ENCODE measurements around the gene HOXD13. TPM values are rescaled to one million over a fixed set of nuclear protein-coding genes. Genes with fewer than 3 reads are reported as not detected.

The HOXD13 gene
- total and polyA plus RNA-seq, 2 of the 8 experiments (the other 6 are each of a cell fraction or from before 2014, with no cell fraction given) = not detected

GRCh38 chr2:176082525-176082823 is 10.0 kb upstream of the HOXD13 start:
- CTCF ChIA-PET (ENCODE audit: partially characterized antibody) = interaction anchor here (0.7 to 7.8 kb wide), 18 partner anchors 8 to 715 kb away, joined by 3 to 130 read pairs (median 4); partner anchors contain the start of genes HOXD12 and HOXD13
- Histone ChIP-seq H3K4me2 (ENCODE audit: insufficient read depth in 1 of 2, low read depth in 2 of 2, low read length in 2 of 2) (peak overlapping the region; percentile 45 to 50; a peak in 3 of 4 replicates), H2AFZ (ENCODE audit: low read length) (no peak overlapping the region)

More at GRCh38 chr2:176082525-176082823, 10.0 kb upstream of the HOXD13 start:
- Histone ChIP-seq H3K56ac (replicated peaks; ENCODE audit: insufficient read length, low read depth, low read length) (no peak overlapping the region), H3K4me1 (replicated peaks in 1 of 4; ENCODE audit: control insufficient read depth in 3 of 4, insufficient read depth in 4 of 4, low read length in 3 of 4) (peaks cover 0 to 29% (median 13%) of the 10 kb centered on the region in 4 experiments; a peak in 5 of 7 replicates), H4K5ac (ENCODE audit: insufficient read length, low read depth, low read length) (no peak overlapping the region), H4K8ac (ENCODE audit: extremely low read depth, insufficient read depth, low read length) (no peak overlapping the region), H3K27ac (ENCODE audit: low read depth, low read length) (no peak overlapping the region), H2BK20ac (ENCODE audit: low read length) (no peak overlapping the region), H3K79me1 (ENCODE audit: low read depth, low read length) (no peaks in the 10 kb centered on the region), H3K9ac (replicated peaks in 1 of 4; ENCODE audit: extremely low read depth in 1 of 4, low read depth in 3 of 4, low read length in 3 of 4) (no peak overlapping the region), H3K4me3 (ENCODE audit: extremely low read depth in 1 of 4, insufficient read depth in 2 of 4, low read depth in 3 of 4, low read length in 4 of 4) (peak overlapping the region in 1 of 4 experiments; percentile 4; a peak in 1 of 8 replicates), H4K20me1 (replicated peaks in 1 of 2; ENCODE audit: control insufficient read depth in 1 of 2, insufficient read depth in 2 of 2, low read length in 2 of 2) (peaks cover 11 to 22% of the 10 kb centered on the region in 2 experiments), H4K91ac (replicated peaks; ENCODE audit: insufficient read length, low read length) (no peak overlapping the region), H3K4ac (replicated peaks; ENCODE audit: insufficient read length, low read depth, low read length) (no peak overlapping the region), H3K23ac (ENCODE audit: insufficient read length) (no peak overlapping the region), H3K79me2 (ENCODE audit: control insufficient read depth in 1 of 2, insufficient read depth in 2 of 2, low read length in 2 of 2) (no peaks in the 10 kb centered on the region), H2AK5ac (ENCODE audit: low read depth, low read length) (no peak overlapping the region), H2BK120ac (replicated peaks; ENCODE audit: low read depth, low read length) (no peak overlapping the region), H3K27me3 (replicated peaks in 1 of 4; ENCODE audit: control insufficient read depth in 3 of 4, extremely low read depth in 1 of 4, insufficient read depth in 3 of 4, low read length in 3 of 4) (peaks cover 88 to 98% (median 93%) of the 10 kb centered on the region in 4 experiments), H3K14ac (ENCODE audit: insufficient read length) (no peak overlapping the region), H2BK15ac (ENCODE audit: low read length) (no peak overlapping the region), H2BK5ac (ENCODE audit: low read depth, low read length) (no peak overlapping the region), H3K9me3 (ENCODE audit: insufficient read depth in 2 of 2, low read depth in 1 of 2, low read length in 1 of 2) (no peaks in the 10 kb centered on the region; a peak in 1 of 4 replicates), H3K18ac (ENCODE audit: extremely low read depth, low read length) (no peak overlapping the region), H3K36me3 (ENCODE audit: control insufficient read depth in 2 of 4, insufficient read depth in 4 of 4, low read length in 3 of 4) (peaks cover 0 to 5% (median 0%) of the 10 kb centered on the region in 4 experiments; a peak in 1 of 8 replicates), H2BK12ac (ENCODE audit: low read depth, low read length) (0 out of 2 replicates have a peak overlapping the region, but pooled peaks have one; percentile 3), H3K23me2 (ENCODE audit: low read depth, low read length) (peaks cover 6% of the 10 kb centered on the region; the same call in 1 of the 2 replicates)
- POLR2A ChIA-PET (ENCODE audit: partially characterized antibody) = interaction anchor here (0.9 to 1.8 kb wide), 2 partner anchors 11 to 15 kb away, joined by 4 to 7 read pairs; no protein-coding TSS in a partner anchor
- 7% methylated on average over 10 of the region's 10 CpGs; no CpG with 5 or more reads in 1 of the 2 experiments for WGBS, 2 experiments (ENCODE audit: extremely low coverage in 1 of 2, insufficient coverage in 1 of 2, insufficient read length in 1 of 2, insufficient replicate concordance in 2 of 2, low coverage in 1 of 2, low lambda C conversion rate in 2 of 2, missing lambda C conversion rate in 1 of 2)
- FAIRE-seq (no peak), DNase-seq (ENCODE audit: low read depth in 1 of 2, low spot score in 2 of 2) (no peak)
- TF ChIP-seq MAX (IDR thresholded peaks at IDR 0.05) = no peak
- TF ChIP-seq JUND (IDR thresholded peaks at IDR 0.05; ENCODE audit: low read length) = no peak
- 0 out of 2 replicates have a peak, but pooled peaks have one; percentile 58 for TF ChIP-seq SUZ12 (IDR thresholded peaks at IDR 0.05; ENCODE audit: low read length)
- TF ChIP-seq CBX8 (IDR thresholded peaks at IDR 0.05; ENCODE audit: borderline replicate concordance, low read depth, low read length) = 0 out of 2 replicates have a peak, but pooled peaks have one; percentile 7
- no peak for TF ChIP-seq CBX5 (IDR thresholded peaks at IDR 0.05; ENCODE audit: low read depth, low read length)
- no peak for TF ChIP-seq SIX5 (IDR thresholded peaks at IDR 0.05; ENCODE audit: low read depth, low read length)
- no peak for TF ChIP-seq TCF12 (IDR thresholded peaks at IDR 0.05; ENCODE audit: low read depth, low read length)
- TF ChIP-seq FOSL1 (IDR thresholded peaks at IDR 0.05; ENCODE audit: insufficient read depth, low read depth, low read length) = no peak
- no peak for TF ChIP-seq RNF2 (IDR thresholded peaks at IDR 0.05; ENCODE audit: borderline replicate concordance, low read depth, low read length, missing control alignments, poor library complexity, severe bottlenecking)
- TF ChIP-seq EZH2 (IDR thresholded peaks at IDR 0.05; ENCODE audit: low read depth, low read length, severe bottlenecking) = peak; percentile 80

Measured in H1 (cell line).